Smooth muscle cell (in vitro differentiated cells): ENCODE results near the gene USP31. TPM values are rescaled to one million over a fixed set of nuclear protein-coding genes. Genes with fewer than 3 reads are reported as not detected.

ENCODE experiments used
- DNase-seq: peaks from one replicate; lab custom pipeline; 2025; ENCODE audit not compliant: unreplicated experiment; lab: John Stamatoyannopoulos, UW
- H2AFZ ChIP-seq: fragments of 200-600 bp; sonication (generic); 2 replicates; pipeline ENCODE4 v1.6.0; 2016; ENCODE audit warnings: antibody characterized with exemption, low read depth, mild to moderate bottlenecking
- H3F3A ChIP-seq: fragments of 200-600 bp; sonication (generic); 2 replicates; pipeline ENCODE4 v1.6.0; 2017; ENCODE audit warnings: antibody characterized with exemption, low read depth
- H3K27ac ChIP-seq: fragments of 200-600 bp; sonication (generic); 2 replicates; pipeline ENCODE4 v1.5.1; 2016; ENCODE audit warnings: low read depth, mild to moderate bottlenecking
- H3K27me3 ChIP-seq: fragments of 200-600 bp; sonication (generic); 2 replicates; pipeline ENCODE4 v1.6.1; 2016; ENCODE audit warnings: low read depth, mild to moderate bottlenecking
- H3K36me3 ChIP-seq: fragments of 200-600 bp; sonication (generic); 2 replicates; pipeline ENCODE4 v1.5.1; 2016; ENCODE audit warnings: low read depth
- H3K4me1 ChIP-seq: fragments of 200-600 bp; sonication (generic); 2 replicates; pipeline ENCODE4 v1.5.1; 2016; ENCODE audit warnings: low read depth
- H3K4me2 ChIP-seq: fragments of 200-600 bp; sonication (generic); 2 replicates; pipeline ENCODE4 v1.6.0; 2016; ENCODE audit warnings: mild to moderate bottlenecking
- H3K4me3 ChIP-seq: fragments of 200-600 bp; sonication (generic); 2 replicates; pipeline ENCODE4 v1.5.1; 2016; ENCODE audit warnings: mild to moderate bottlenecking
- H3K79me2 ChIP-seq: fragments of 200-600 bp; sonication (generic); 2 replicates; pipeline ENCODE4 v1.6.0; 2016; ENCODE audit warnings: low read depth, mild to moderate bottlenecking
- H3K9ac ChIP-seq: fragments of 200-600 bp; sonication (generic); 2 replicates; pipeline ENCODE4 v1.6.0; 2016; ENCODE audit warnings: low read depth
- H3K9me3 ChIP-seq: fragments of 200-600 bp; sonication (generic); replicated peaks from 2 replicates; pipeline ENCODE4 v1.5.1; 2016; ENCODE audit warnings: low read depth
- H4K20me1 ChIP-seq: fragments of 200-600 bp; sonication (generic); 2 replicates; pipeline ENCODE4 v1.6.0; 2016; ENCODE audit warnings: low read depth
- WGBS: methylation state at CpG from one replicate; pipeline ENCODE4 v1.1.7; 2016; ENCODE audit warnings: low lambda C conversion rate; 5-methylcytosine and 5-hydroxymethylcytosine counted together
- polyA plus RNA-seq: library from polyadenylated mRNA; unstranded; fragments of >200 nt; fragmentation: Nextera tagmentation; extraction: Ambion mirVana; gene quantifications from 2 replicates; pipeline ENCODE4 v1.2.1, GENCODE V29; 2016
- total RNA-seq: library from RNA; depleted of rRNA; stranded (reverse); fragments of >200 nt; gene quantifications from 2 replicates; pipeline ENCODE4 v1.2.3, GENCODE V29; 2014
- TF ChIP-seq, protein P1 (sequence below): fragments of 200-600 bp; sonication (generic); IDR thresholded peaks from 2 replicates; pipeline ENCODE4 v1.5.1; 2017; ENCODE audit warnings: borderline replicate concordance, mild to moderate bottlenecking, antibody characterized with exemption; ENCODE audit not compliant: insufficient read depth, poor library complexity, severe bottlenecking

Gene USP31
- total and polyA plus RNA-seq, 2 experiments from 2014 or later = 2.7 to 5.7 TPM

DNA sequence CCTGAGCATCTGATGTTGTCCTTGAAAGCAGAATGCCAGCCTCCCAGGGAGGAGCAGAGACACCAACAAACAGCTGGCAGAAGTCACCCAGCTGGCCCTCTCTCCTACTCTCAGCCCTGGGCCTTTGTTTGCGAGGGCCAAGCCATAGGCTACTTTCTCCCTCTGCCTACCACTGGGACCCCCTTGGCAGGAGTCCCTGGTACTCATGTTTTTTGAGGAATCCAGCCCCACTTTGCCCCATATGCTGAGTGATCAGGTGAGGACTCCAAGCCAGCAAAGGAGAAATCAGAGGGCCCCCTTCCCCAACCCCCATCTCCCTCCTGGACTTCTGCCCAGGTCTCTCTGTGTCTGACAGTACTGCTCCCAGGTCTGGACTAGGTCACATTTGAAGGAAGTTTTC is 121.9 kb downstream of the USP31 start:
- TF ChIP-seq, protein P1, sequence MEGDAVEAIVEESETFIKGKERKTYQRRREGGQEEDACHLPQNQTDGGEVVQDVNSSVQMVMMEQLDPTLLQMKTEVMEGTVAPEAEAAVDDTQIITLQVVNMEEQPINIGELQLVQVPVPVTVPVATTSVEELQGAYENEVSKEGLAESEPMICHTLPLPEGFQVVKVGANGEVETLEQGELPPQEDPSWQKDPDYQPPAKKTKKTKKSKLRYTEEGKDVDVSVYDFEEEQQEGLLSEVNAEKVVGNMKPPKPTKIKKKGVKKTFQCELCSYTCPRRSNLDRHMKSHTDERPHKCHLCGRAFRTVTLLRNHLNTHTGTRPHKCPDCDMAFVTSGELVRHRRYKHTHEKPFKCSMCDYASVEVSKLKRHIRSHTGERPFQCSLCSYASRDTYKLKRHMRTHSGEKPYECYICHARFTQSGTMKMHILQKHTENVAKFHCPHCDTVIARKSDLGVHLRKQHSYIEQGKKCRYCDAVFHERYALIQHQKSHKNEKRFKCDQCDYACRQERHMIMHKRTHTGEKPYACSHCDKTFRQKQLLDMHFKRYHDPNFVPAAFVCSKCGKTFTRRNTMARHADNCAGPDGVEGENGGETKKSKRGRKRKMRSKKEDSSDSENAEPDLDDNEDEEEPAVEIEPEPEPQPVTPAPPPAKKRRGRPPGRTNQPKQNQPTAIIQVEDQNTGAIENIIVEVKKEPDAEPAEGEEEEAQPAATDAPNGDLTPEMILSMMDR = no peak
- H4K20me1 ChIP-seq = no peaks in the 10 kb centered on the region
- H3K4me3 ChIP-seq = no peak overlapping the region
- H3K4me2 ChIP-seq = no peak overlapping the region
- no peaks in the 10 kb centered on the region for H3K36me3 ChIP-seq
- no peaks in the 10 kb centered on the region for H3K4me1 ChIP-seq
- H3K9ac ChIP-seq = no peak overlapping the region
- DNase-seq = no peak
- 79% methylated on average over 1 of the region's 1 CpG for WGBS
- H3K79me2 ChIP-seq = no peaks in the 10 kb centered on the region
- H3K27ac ChIP-seq = no peak overlapping the region
- H2AFZ ChIP-seq = no peak overlapping the region
- H3K27me3 ChIP-seq = no peaks in the 10 kb centered on the region
- no peaks in the 10 kb centered on the region for H3K9me3 ChIP-seq
- H3F3A ChIP-seq = no peaks in the 10 kb centered on the region

DNA sequence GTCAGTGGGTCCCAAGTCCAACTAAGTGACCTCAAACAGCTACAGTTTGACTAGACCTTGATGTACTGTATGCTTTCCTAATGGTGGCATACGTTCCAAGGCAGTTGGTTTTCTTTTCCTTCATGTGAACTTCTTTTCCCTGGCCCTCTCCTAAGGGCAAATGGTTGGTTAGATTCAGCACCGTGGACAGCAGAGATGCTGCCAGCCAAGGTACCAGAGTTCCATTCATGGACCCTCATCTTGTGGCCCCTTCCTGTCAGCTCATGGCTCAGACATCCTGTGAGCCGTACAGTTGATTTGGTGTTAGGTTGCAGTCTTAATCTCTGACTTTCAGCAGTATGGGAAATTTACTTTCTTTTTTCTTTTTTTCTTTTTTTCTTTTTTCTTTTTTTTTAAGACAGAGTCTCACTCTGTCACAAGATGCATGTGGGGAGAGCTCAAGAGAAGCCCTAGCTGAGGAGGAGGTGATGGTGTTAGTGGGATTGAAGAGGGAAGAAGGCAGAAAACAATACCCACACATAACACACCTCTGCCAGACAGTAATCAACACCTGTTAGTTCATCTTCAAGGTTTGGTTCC is 122.4 kb downstream of the USP31 start:
- Histone ChIP-seq H3K4me3 (no peak overlapping the region), H3K79me2 (no peaks in the 10 kb centered on the region), H3K4me1 (no peaks in the 10 kb centered on the region), H3K9me3 (no peaks in the 10 kb centered on the region), H3K27me3 (no peaks in the 10 kb centered on the region), H3K27ac (no peak overlapping the region), H3F3A (no peaks in the 10 kb centered on the region), H3K36me3 (no peaks in the 10 kb centered on the region), H2AFZ (no peak overlapping the region), H3K4me2 (no peak overlapping the region), H4K20me1 (no peaks in the 10 kb centered on the region), H3K9ac (no peak overlapping the region)
- no peak for DNase-seq
- 59% methylated on average over 3 of the region's 3 CpGs for WGBS
- TF ChIP-seq, protein P1 = no peak

DNA sequence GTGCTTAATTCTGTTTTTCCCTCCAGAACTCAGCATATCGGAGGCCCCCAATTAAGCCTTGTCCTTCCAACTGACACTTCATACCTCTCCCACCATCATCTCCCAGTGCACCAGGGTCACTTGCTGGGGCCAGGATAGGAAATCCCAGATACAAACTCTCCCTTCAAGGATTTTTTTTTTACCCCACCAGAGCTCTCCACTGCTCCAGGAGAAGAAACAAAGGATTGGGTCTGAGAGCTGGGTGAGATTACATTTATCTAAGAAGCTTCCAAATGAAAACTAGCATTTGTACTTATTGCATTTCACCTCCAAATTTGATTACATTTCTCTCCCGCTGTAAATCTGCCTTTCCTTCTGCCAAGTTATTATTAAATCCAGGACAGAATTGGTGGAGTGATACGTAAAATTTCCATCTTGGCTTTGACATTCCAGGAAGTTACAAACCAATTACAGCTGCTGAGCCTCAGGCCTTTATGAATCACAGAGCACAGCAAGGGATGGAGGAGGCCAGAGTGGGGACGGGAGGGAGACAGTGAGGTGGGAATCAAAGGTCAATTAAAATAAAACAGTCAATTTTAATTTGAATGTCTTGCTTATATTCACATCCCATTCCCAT is 123.5 kb downstream of the USP31 start:
- Histone ChIP-seq H3K4me2 (no peak overlapping the region), H3K27me3 (no peaks in the 10 kb centered on the region), H3K79me2 (no peaks in the 10 kb centered on the region), H2AFZ (no peak overlapping the region), H3K4me3 (no peak overlapping the region), H3K9ac (no peak overlapping the region), H3F3A (no peaks in the 10 kb centered on the region), H4K20me1 (no peaks in the 10 kb centered on the region), H3K4me1 (no peaks in the 10 kb centered on the region), H3K36me3 (no peaks in the 10 kb centered on the region), H3K9me3 (no peaks in the 10 kb centered on the region), H3K27ac (no peak overlapping the region)
- TF ChIP-seq, protein P1 = no peak
- 89% methylated on average over 4 of the region's 4 CpGs for WGBS
- no peak for DNase-seq

DNA sequence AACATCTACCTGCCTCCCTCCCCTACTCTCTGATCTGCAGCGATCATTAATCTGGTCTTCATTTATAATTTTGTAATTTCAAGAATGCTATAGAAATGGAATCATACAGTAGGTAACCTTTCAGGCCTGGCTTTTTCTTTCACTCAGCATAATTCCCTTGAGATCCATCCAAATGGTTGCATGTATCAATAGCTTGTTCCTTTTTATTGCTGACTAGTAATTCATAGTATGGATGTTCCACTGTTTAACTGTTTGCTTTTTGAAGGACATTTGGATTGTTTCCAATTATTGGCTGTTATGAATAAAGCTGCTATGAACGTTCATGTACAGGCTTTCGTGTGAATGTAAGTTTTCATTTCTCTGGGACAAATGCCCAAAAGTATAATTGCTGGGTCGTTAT is 125.2 kb downstream of the USP31 start:
- Histone ChIP-seq H3K4me3 (no peak overlapping the region), H3K27me3 (no peaks in the 10 kb centered on the region), H3K79me2 (no peaks in the 10 kb centered on the region), H3K4me1 (no peaks in the 10 kb centered on the region), H3K27ac (no peak overlapping the region), H3F3A (no peaks in the 10 kb centered on the region), H3K36me3 (no peaks in the 10 kb centered on the region), H3K9me3 (no peaks in the 10 kb centered on the region), H2AFZ (no peak overlapping the region), H4K20me1 (no peaks in the 10 kb centered on the region), H3K4me2 (no peak overlapping the region), H3K9ac (no peak overlapping the region)
- DNase-seq = no peak
- WGBS = 81% methylated on average over 4 of the region's 4 CpGs
- TF ChIP-seq, protein P1 = no peak
